Choroid plexus epithelial cell (primary cell): ENCODE measurements around the gene CYGB.

Experiments
- DNase-seq: peaks from one replicate; pipeline ENCODE4 v3.0.0-alpha.2; 2010; ENCODE audit warnings: low read depth
- H3K4me3 ChIP-seq: 2 replicates; pipeline ENCODE4 v1.5.1; 2011; ENCODE audit warnings: low read depth, mild to moderate bottlenecking, control low read depth, low read length, moderate library complexity
- CTCF ChIP-seq: conservative IDR thresholded peaks from 2 replicates; pipeline ENCODE4 v1.5.1; 2011; ENCODE audit warnings: low read depth, mild to moderate bottlenecking, control low read depth, inconsistent platforms, low read length, moderate library complexity

CYGB gene

GRCh38 chr17:76495663-76496400, 41.7 kb downstream of the CYGB start:
- DNase-seq, result no peak
- no peak overlapping the region for H3K4me3 ChIP-seq
- TF ChIP-seq CTCF, result no peak

- TF ChIP-seq CTCF, result no peak
- H3K4me3 ChIP-seq, result peak overlapping the region; percentile 43
- peak; percentile 17 for DNase-seq
Measured at GRCh38 chr17:76493505-76494167, 43.9 kb downstream of the CYGB start.

- DNase-seq, result peak; percentile 92
- peak overlapping the region; percentile 43 for H3K4me3 ChIP-seq
- no peak for TF ChIP-seq CTCF
Measured at GRCh38 chr17:76492989-76493501, 44.5 kb downstream of the CYGB start.

- no peak for TF ChIP-seq CTCF
- DNase-seq, result no peak
- H3K4me3 ChIP-seq, result peak overlapping the region; percentile 43
Measured at GRCh38 chr17:76492123-76492988, 45.2 kb downstream of the CYGB start.

- DNase-seq, result no peak
- H3K4me3 ChIP-seq, result no peak overlapping the region
- TF ChIP-seq CTCF, result no peak
Measured at GRCh38 chr17:76491271-76492122, 46.0 kb downstream of the CYGB start.

GRCh38 chr17:76490112-76490710, 47.3 kb downstream of the CYGB start:
- no peak for TF ChIP-seq CTCF
- DNase-seq, result no peak
- H3K4me3 ChIP-seq, result no peak overlapping the region
